Parathyroid adenoma (tissue), 2 donors: ENCODE measurements around the gene RNF144A.

Experiments
- H2AFZ ChIP-seq: fragments of 300-600 bp; sonication (generic); one replicate; pipeline ENCODE4 v1.7.0; 2017; ENCODE audit warnings: antibody characterized with exemption, mild to moderate bottlenecking
- H3K27ac ChIP-seq: fragments of 300-600 bp; sonication (generic); one replicate; pipeline ENCODE4 v1.7.0; 2017
- H3K27me3 ChIP-seq: fragments of 300-600 bp; sonication (generic); one replicate; pipeline ENCODE4 v1.7.0; 2017; ENCODE audit warnings: low read length; ENCODE audit not compliant: control insufficient read depth, insufficient read depth
- H3K36me3 ChIP-seq: fragments of 300-600 bp; sonication (generic); one replicate; pipeline ENCODE4 v1.7.0; 2017; ENCODE audit warnings: low read length; ENCODE audit not compliant: control insufficient read depth, insufficient read depth
- H3K4me1 ChIP-seq: fragments of 300-600 bp; sonication (generic); one replicate; pipeline ENCODE4 v1.7.0; 2017; ENCODE audit warnings: control low read depth
- H3K4me2 ChIP-seq: fragments of 300-600 bp; sonication (generic); one replicate; pipeline ENCODE4 v1.7.0; 2017; ENCODE audit warnings: low read length
- H3K4me3 ChIP-seq: fragments of 300-600 bp; sonication (generic); one replicate; pipeline ENCODE4 v1.7.0; 2017; ENCODE audit warnings: low read depth, low read length
- H3K79me2 ChIP-seq: fragments of 300-600 bp; sonication (generic); one replicate; pipeline ENCODE4 v1.7.0; 2017; ENCODE audit warnings: control low read depth
- H3K9ac ChIP-seq: fragments of 300-600 bp; sonication (generic); one replicate; pipeline ENCODE4 v1.7.0; 2017; ENCODE audit warnings: mild to moderate bottlenecking
- H3K9me3 ChIP-seq: fragments of 300-600 bp; sonication (generic); one replicate; pipeline ENCODE4 v1.7.0; 2017; ENCODE audit warnings: low read length; ENCODE audit not compliant: control insufficient read depth
- CTCF ChIP-seq: fragments of 300-600 bp; sonication (generic); IDR thresholded peaks from one replicate; pipeline ENCODE4 v1.7.0; 2017; ENCODE audit warnings: antibody characterized with exemption, mild to moderate bottlenecking
- donor health status: primary hyperparathyroidism.

RNF144A gene

GRCh38 chr2:7024261-7024660 lies 107.0 kb downstream of the RNF144A start:
- Histone ChIP-seq H3K4me1 (peaks cover 77% of the 10 kb centered on the region), H3K4me3 (no peak overlapping the region), H3K79me2 (peaks cover 10% of the 10 kb centered on the region), H3K36me3 (no peaks in the 10 kb centered on the region), H3K4me2 (no peak overlapping the region), H3K27me3 (no peaks in the 10 kb centered on the region), H3K9me3 (no peaks in the 10 kb centered on the region), H2AFZ (no peak overlapping the region), H3K9ac (no peak overlapping the region), H3K27ac (peak overlapping the region; percentile 87)
- TF ChIP-seq CTCF, result no peak

- Histone ChIP-seq H3K27me3 (no peaks in the 10 kb centered on the region), H3K79me2 (peaks cover 2% of the 10 kb centered on the region), H3K36me3 (no peaks in the 10 kb centered on the region), H3K9ac (no peak overlapping the region), H3K4me2 (no peak overlapping the region), H3K4me1 (peaks cover 78% of the 10 kb centered on the region), H3K9me3 (no peaks in the 10 kb centered on the region), H3K4me3 (no peak overlapping the region), H3K27ac (peak overlapping the region; percentile 87), H2AFZ (no peak overlapping the region)
- no peak for TF ChIP-seq CTCF
Observed at GRCh38 chr2:7025082-7025481, 107.9 kb downstream of the RNF144A start.

GRCh38 chr2:7026742-7027141 lies 109.5 kb downstream of the RNF144A start:
- peak overlapping the region; percentile 29 for H3K4me2 ChIP-seq
- H3K27ac ChIP-seq, result peak overlapping the region; percentile 87
- no peak overlapping the region for H3K9ac ChIP-seq
- H2AFZ ChIP-seq, result peak overlapping the region; percentile 69
- H3K4me1 ChIP-seq, result peaks cover 73% of the 10 kb centered on the region
- H3K36me3 ChIP-seq, result no peaks in the 10 kb centered on the region
- no peak for TF ChIP-seq CTCF
- H3K79me2 ChIP-seq, result peaks cover 5% of the 10 kb centered on the region
- no peak overlapping the region for H3K4me3 ChIP-seq
- H3K27me3 ChIP-seq, result no peaks in the 10 kb centered on the region
- H3K9me3 ChIP-seq, result no peaks in the 10 kb centered on the region

GRCh38 chr2:7027411-7027810 lies 110.2 kb downstream of the RNF144A start:
- Histone ChIP-seq H3K79me2 (peaks cover 5% of the 10 kb centered on the region), H3K36me3 (no peaks in the 10 kb centered on the region), H2AFZ (peak overlapping the region; percentile 69), H3K27ac (peak overlapping the region; percentile 87), H3K27me3 (no peaks in the 10 kb centered on the region), H3K4me2 (peak overlapping the region; percentile 29), H3K4me3 (no peak overlapping the region), H3K9me3 (no peaks in the 10 kb centered on the region), H3K4me1 (peaks cover 70% of the 10 kb centered on the region), H3K9ac (peak overlapping the region; percentile 28)
- TF ChIP-seq CTCF, result no peak

GRCh38 chr2:7027956-7028655 lies 110.9 kb downstream of the RNF144A start:
- H3K36me3 ChIP-seq, result no peaks in the 10 kb centered on the region
- H3K27ac ChIP-seq, result peak overlapping the region; percentile 87
- H2AFZ ChIP-seq, result peak overlapping the region; percentile 6
- H3K9me3 ChIP-seq, result no peaks in the 10 kb centered on the region
- H3K9ac ChIP-seq, result no peak overlapping the region
- H3K79me2 ChIP-seq, result peaks cover 5% of the 10 kb centered on the region
- H3K4me2 ChIP-seq, result peak overlapping the region; percentile 5
- peak; percentile 28 for TF ChIP-seq CTCF
- no peak overlapping the region for H3K4me3 ChIP-seq
- H3K27me3 ChIP-seq, result no peaks in the 10 kb centered on the region
- peaks cover 65% of the 10 kb centered on the region for H3K4me1 ChIP-seq
